Mammary epithelial cell (primary cell): ENCODE results near the gene KRT6A.

Source experiments
- EZH2 ChIP-seq: IDR thresholded peaks from 2 replicates; pipeline ENCODE4 v1.6.1; 2012; ENCODE audit warnings: low read length, inconsistent platforms, borderline replicate concordance
- TF ChIP-seq, protein P1 (sequence below), 2 donors: IDR thresholded peaks in 1 of 2; conservative IDR thresholded peaks in 1 of 2; 2 replicates each; pipeline ENCODE4 v1.5.1; 2011 to 2012; ENCODE audit warnings: inconsistent platforms in 2 of 2, low read length in 2 of 2, mild to moderate bottlenecking in 2 of 2, control low read depth in 1 of 2, low read depth in 1 of 2; ENCODE audit not compliant: insufficient read depth in 1 of 2; ENCODE audit errors: extremely low read depth in 1 of 2

DNA sequence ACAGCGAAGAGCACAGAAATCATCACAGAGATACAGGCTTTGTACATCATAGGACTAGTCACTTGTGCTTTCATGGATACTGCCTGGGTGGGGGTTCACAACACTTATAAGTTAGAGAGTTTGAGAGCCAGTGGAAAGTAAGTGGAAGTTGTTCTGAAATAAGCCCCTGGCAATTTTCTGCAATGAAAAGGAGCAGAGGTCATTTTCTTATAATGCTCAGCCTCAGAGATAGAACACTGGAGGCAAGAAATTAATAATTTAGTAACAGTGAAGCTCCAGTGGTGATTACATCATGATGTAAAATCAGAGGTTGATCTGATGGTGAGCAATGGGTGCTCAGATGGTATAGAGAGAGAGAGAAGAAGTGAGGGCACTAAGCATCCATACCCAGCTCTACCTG, 5.8 kb downstream of the KRT6A start:
- TF ChIP-seq, protein P1, sequence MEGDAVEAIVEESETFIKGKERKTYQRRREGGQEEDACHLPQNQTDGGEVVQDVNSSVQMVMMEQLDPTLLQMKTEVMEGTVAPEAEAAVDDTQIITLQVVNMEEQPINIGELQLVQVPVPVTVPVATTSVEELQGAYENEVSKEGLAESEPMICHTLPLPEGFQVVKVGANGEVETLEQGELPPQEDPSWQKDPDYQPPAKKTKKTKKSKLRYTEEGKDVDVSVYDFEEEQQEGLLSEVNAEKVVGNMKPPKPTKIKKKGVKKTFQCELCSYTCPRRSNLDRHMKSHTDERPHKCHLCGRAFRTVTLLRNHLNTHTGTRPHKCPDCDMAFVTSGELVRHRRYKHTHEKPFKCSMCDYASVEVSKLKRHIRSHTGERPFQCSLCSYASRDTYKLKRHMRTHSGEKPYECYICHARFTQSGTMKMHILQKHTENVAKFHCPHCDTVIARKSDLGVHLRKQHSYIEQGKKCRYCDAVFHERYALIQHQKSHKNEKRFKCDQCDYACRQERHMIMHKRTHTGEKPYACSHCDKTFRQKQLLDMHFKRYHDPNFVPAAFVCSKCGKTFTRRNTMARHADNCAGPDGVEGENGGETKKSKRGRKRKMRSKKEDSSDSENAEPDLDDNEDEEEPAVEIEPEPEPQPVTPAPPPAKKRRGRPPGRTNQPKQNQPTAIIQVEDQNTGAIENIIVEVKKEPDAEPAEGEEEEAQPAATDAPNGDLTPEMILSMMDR (conservative IDR thresholded peaks at IDR 0.05 in 1 of 2, IDR thresholded peaks at IDR 0.05 in 1 of 2; ENCODE audit: extremely low read depth in 1 of 2, insufficient read depth in 1 of 2, low read depth in 1 of 2, low read length in 2 of 2): no peak
- no peak for TF ChIP-seq EZH2
